HEK293 (cell line): ENCODE data around the gene PYDC1.

ENCODE experiments used
- CTCF ChIA-PET: fragments of 350-600 bp; formaldehyde crosslinking; extraction: SDS; loops from one replicate; lab custom pipeline; 2021; ENCODE audit warnings: antibody characterized with exemption; lab: Yijun Ruan, JAX
- POLR2A ChIA-PET: fragments of 300-600 bp; formaldehyde crosslinking; extraction: SDS; loops from one replicate; lab custom pipeline; 2020; ENCODE audit warnings: antibody characterized with exemption, inconsistent platforms; lab: Yijun Ruan, JAX
- H3K27ac ChIP-seq: fragments of 200-500 bp; sonication (Bioruptor generic); 2 replicates; pipeline ENCODE4 v1.5.1; 2014; ENCODE audit warnings: low read depth, low read length, control low read depth, inconsistent platforms; ENCODE audit errors: extremely low read depth
- H3K36me3 ChIP-seq, 2 experiments: fragments of 200-500 bp in 1 of 2; sonication (Bioruptor generic) in 1 of 2; 1 replicate in 1 of 2; 2 replicates in 1 of 2; pipeline ENCODE4 v1.5.1; 2014 to 2017; ENCODE audit warnings: inconsistent platforms in 2 of 2, low read length in 2 of 2; ENCODE audit not compliant: control insufficient read depth in 2 of 2, insufficient read depth in 1 of 2
- H3K4me1 ChIP-seq: fragments of 200-500 bp; sonication (Bioruptor generic); 2 replicates; pipeline ENCODE4 v1.5.1; 2014; ENCODE audit warnings: mild to moderate bottlenecking, low read length, inconsistent platforms; ENCODE audit not compliant: control insufficient read depth, insufficient read depth
- H3K4me3 ChIP-seq: 2 replicates; pipeline ENCODE4 v1.5.1; 2011; ENCODE audit warnings: low read depth, mild to moderate bottlenecking, control low read depth, low read length, moderate library complexity
- H3K9me3 ChIP-seq: fragments of 200-500 bp; sonication (Bioruptor generic); 2 replicates; pipeline ENCODE4 v1.5.1; 2014; ENCODE audit warnings: low read depth, low read length, inconsistent platforms; ENCODE audit not compliant: control insufficient read depth, insufficient read depth
- BCL11A ChIP-seq: fragments of 450-650 bp; formaldehyde crosslinking; IDR thresholded peaks from 2 replicates; pipeline ENCODE4 v1.5.1; 2016; ENCODE audit warnings: low read depth, missing biosample characterization, missing genetic modification characterization
- EGR2 ChIP-seq: fragments of 450-650 bp; formaldehyde crosslinking; IDR thresholded peaks from 2 replicates; pipeline ENCODE4 v1.5.1; 2016; ENCODE audit warnings: low read depth, missing biosample characterization, missing genetic modification characterization
- KLF10 ChIP-seq: fragments of 450-650 bp; IDR thresholded peaks from 2 replicates; pipeline ENCODE4 v1.5.1; 2018; ENCODE audit warnings: missing biosample characterization, mild to moderate bottlenecking, missing genetic modification characterization
- OSR2 ChIP-seq: fragments of 450-650 bp; formaldehyde crosslinking; IDR thresholded peaks from 2 replicates; pipeline ENCODE4 v1.5.1; 2016; ENCODE audit warnings: missing biosample characterization, missing genetic modification characterization
- REPIN1 ChIP-seq: fragments of 450-650 bp; formaldehyde crosslinking; IDR thresholded peaks from 2 replicates; pipeline ENCODE4 v1.5.1; 2017; ENCODE audit warnings: missing biosample characterization, missing genetic modification characterization, low read depth
- SP7 ChIP-seq: fragments of 450-650 bp; formaldehyde crosslinking; IDR thresholded peaks from 2 replicates; pipeline ENCODE4 v1.5.1; 2016; ENCODE audit warnings: missing biosample characterization, missing genetic modification characterization
- ZBTB1 ChIP-seq: fragments of 450-650 bp; formaldehyde crosslinking; IDR thresholded peaks from 2 replicates; pipeline ENCODE4 v1.5.1; 2016; ENCODE audit warnings: missing biosample characterization, missing genetic modification characterization
- ZIC2 ChIP-seq: fragments of 450-650 bp; formaldehyde crosslinking; IDR thresholded peaks from 2 replicates; pipeline ENCODE4 v1.5.1; 2016; ENCODE audit warnings: missing biosample characterization, missing genetic modification characterization
- ZNF140 ChIP-seq: fragments of 450-650 bp; formaldehyde crosslinking; IDR thresholded peaks from 2 replicates; pipeline ENCODE4 v1.5.1; 2016; ENCODE audit warnings: missing biosample characterization, missing genetic modification characterization
- ZNF146 ChIP-seq: fragments of 450-650 bp; formaldehyde crosslinking; IDR thresholded peaks from 2 replicates; pipeline ENCODE4 v1.5.1; 2016; ENCODE audit warnings: missing biosample characterization, missing genetic modification characterization
- ZNF16 ChIP-seq: fragments of 450-650 bp; formaldehyde crosslinking; IDR thresholded peaks from 2 replicates; pipeline ENCODE4 v1.5.1; 2016; ENCODE audit warnings: low read depth, missing biosample characterization, missing genetic modification characterization
- ZNF184 ChIP-seq: fragments of 450-650 bp; IDR thresholded peaks from 2 replicates; pipeline ENCODE4 v1.5.1; 2018; ENCODE audit warnings: missing biosample characterization, mild to moderate bottlenecking, missing genetic modification characterization
- ZNF248 ChIP-seq: fragments of 450-650 bp; formaldehyde crosslinking; IDR thresholded peaks from 2 replicates; pipeline ENCODE4 v1.5.1; 2017; ENCODE audit warnings: missing biosample characterization, missing genetic modification characterization
- ZNF324 ChIP-seq: fragments of 450-650 bp; formaldehyde crosslinking; IDR thresholded peaks from 2 replicates; pipeline ENCODE4 v1.5.1; 2016; ENCODE audit warnings: missing biosample characterization, missing genetic modification characterization
- ZNF350 ChIP-seq: fragments of 450-650 bp; formaldehyde crosslinking; IDR thresholded peaks from 2 replicates; pipeline ENCODE4 v1.5.0; 2017; ENCODE audit warnings: missing biosample characterization, mild to moderate bottlenecking, missing genetic modification characterization
- ZNF48 ChIP-seq: fragments of 450-650 bp; formaldehyde crosslinking; IDR thresholded peaks from 2 replicates; pipeline ENCODE4 v1.5.1; 2016; ENCODE audit warnings: missing biosample characterization, missing genetic modification characterization
- ZNF571 ChIP-seq: fragments of 450-650 bp; formaldehyde crosslinking; IDR thresholded peaks from 2 replicates; pipeline ENCODE4 v1.5.0; 2017; ENCODE audit warnings: missing biosample characterization, missing genetic modification characterization
- ZNF600 ChIP-seq: fragments of 450-650 bp; formaldehyde crosslinking; IDR thresholded peaks from 2 replicates; pipeline ENCODE4 v1.5.1; 2016; ENCODE audit warnings: missing biosample characterization, missing genetic modification characterization
- ZNF777 ChIP-seq: fragments of 450-650 bp; formaldehyde crosslinking; IDR thresholded peaks from 2 replicates; pipeline ENCODE4 v1.5.1; 2017; ENCODE audit warnings: missing biosample characterization, missing genetic modification characterization, borderline replicate concordance
- ZNF792 ChIP-seq: fragments of 450-650 bp; formaldehyde crosslinking; IDR thresholded peaks from 2 replicates; pipeline ENCODE4 v1.5.1; 2016; ENCODE audit warnings: missing biosample characterization, missing genetic modification characterization
- ZNF830 ChIP-seq: fragments of 450-650 bp; IDR thresholded peaks from 2 replicates; pipeline ENCODE4 v1.5.0; 2018; ENCODE audit warnings: missing biosample characterization, missing genetic modification characterization, low read depth, mild to moderate bottlenecking, moderate library complexity
- ZSCAN16 ChIP-seq: fragments of 450-650 bp; formaldehyde crosslinking; IDR thresholded peaks from 2 replicates; pipeline ENCODE4 v1.5.1; 2016; ENCODE audit warnings: missing biosample characterization, missing genetic modification characterization
- ZSCAN30 ChIP-seq: fragments of 450-650 bp; IDR thresholded peaks from 2 replicates; pipeline ENCODE4 v1.5.1; 2018; ENCODE audit warnings: missing biosample characterization, mild to moderate bottlenecking, missing genetic modification characterization, moderate library complexity
- TF ChIP-seq, protein P1 (sequence below): fragments of 450-650 bp; formaldehyde crosslinking; IDR thresholded peaks from 2 replicates; pipeline ENCODE4 v1.5.1; 2016; ENCODE audit warnings: missing biosample characterization, missing genetic modification characterization
- TF ChIP-seq, protein P2 (sequence below): fragments of 450-650 bp; formaldehyde crosslinking; IDR thresholded peaks from 2 replicates; pipeline ENCODE4 v1.5.1; 2016; ENCODE audit warnings: missing biosample characterization, missing genetic modification characterization
- TF ChIP-seq, protein P3 (sequence below): fragments of 450-650 bp; formaldehyde crosslinking; IDR thresholded peaks from 2 replicates; pipeline ENCODE4 v1.5.1; 2016; ENCODE audit warnings: missing biosample characterization, missing genetic modification characterization
- TF ChIP-seq, protein P4 (sequence below): fragments of 450-650 bp; formaldehyde crosslinking; IDR thresholded peaks from 2 replicates; pipeline ENCODE4 v1.5.1; 2016; ENCODE audit warnings: missing biosample characterization, missing genetic modification characterization
- TF ChIP-seq, protein P5 (sequence below): fragments of 450-650 bp; formaldehyde crosslinking; IDR thresholded peaks from 2 replicates; pipeline ENCODE4 v1.5.1; 2016; ENCODE audit warnings: missing biosample characterization, missing genetic modification characterization, low read depth

Gene PYDC1

DNA sequence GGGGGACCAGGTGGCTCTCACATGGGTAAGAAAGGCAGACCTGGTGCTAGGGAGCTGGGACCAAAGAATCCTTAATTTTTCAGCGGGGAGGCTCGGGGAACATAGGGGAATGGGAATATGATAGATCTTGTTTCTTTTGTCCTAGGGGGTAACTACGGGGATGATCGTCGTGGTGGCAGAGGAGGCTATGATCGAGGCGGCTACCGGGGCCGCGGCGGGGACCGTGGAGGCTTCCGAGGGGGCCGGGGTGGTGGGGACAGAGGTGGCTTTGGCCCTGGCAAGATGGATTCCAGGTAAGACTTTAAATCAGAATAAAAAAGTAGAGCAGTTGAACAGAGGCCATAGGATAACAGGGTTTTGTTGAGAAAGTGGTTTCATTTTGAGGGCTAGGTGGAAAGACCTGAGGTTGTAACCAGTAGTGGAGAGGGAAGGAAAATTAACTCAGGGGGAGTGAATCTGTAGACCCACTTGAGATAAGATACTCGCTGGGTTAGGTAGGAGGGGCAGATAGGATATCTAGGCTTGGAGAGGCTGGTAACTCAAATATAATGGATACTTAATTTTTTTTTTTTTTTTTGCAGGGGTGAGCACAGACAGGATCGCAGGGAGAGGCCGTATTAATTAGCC, 26.0 kb downstream of the PYDC1 start:
- no peaks in the 10 kb centered on the region for H3K9me3 ChIP-seq
- peaks cover 87 to 100% of the 10 kb centered on the region in 2 experiments for H3K36me3 ChIP-seq
- TF ChIP-seq KLF10 (tag by site-specific recombination) (no peak), ZNF350 (tag by site-specific recombination) (no peak), ZSCAN30 (tag by site-specific recombination) (no peak), ZBTB1 (no peak), EGR2 (no peak), SP7 (no peak), ZIC2 (no peak), REPIN1 (tag by site-specific recombination) (no peak), ZNF48 (no peak), ZNF248 (tag by site-specific recombination) (no peak), BCL11A (tag by site-specific recombination) (no peak), ZNF146 (tag by site-specific recombination) (no peak), ZNF600 (tag by site-specific recombination) (no peak), OSR2 (tag by site-specific recombination) (no peak), ZSCAN16 (tag by site-specific recombination) (no peak), ZNF830 (tag by site-specific recombination) (no peak)
- TF ChIP-seq, protein P1, sequence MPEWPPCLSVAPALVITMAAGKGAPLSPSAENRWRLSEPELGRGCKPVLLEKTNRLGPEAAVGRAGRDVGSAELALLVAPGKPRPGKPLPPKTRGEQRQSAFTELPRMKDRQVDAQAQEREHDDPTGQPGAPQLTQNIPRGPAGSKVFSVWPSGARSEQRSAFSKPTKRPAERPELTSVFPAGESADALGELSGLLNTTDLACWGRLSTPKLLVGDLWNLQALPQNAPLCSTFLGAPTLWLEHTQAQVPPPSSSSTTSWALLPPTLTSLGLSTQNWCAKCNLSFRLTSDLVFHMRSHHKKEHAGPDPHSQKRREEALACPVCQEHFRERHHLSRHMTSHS (tag by site-specific recombination), result no peak
- TF ChIP-seq, protein P2, sequence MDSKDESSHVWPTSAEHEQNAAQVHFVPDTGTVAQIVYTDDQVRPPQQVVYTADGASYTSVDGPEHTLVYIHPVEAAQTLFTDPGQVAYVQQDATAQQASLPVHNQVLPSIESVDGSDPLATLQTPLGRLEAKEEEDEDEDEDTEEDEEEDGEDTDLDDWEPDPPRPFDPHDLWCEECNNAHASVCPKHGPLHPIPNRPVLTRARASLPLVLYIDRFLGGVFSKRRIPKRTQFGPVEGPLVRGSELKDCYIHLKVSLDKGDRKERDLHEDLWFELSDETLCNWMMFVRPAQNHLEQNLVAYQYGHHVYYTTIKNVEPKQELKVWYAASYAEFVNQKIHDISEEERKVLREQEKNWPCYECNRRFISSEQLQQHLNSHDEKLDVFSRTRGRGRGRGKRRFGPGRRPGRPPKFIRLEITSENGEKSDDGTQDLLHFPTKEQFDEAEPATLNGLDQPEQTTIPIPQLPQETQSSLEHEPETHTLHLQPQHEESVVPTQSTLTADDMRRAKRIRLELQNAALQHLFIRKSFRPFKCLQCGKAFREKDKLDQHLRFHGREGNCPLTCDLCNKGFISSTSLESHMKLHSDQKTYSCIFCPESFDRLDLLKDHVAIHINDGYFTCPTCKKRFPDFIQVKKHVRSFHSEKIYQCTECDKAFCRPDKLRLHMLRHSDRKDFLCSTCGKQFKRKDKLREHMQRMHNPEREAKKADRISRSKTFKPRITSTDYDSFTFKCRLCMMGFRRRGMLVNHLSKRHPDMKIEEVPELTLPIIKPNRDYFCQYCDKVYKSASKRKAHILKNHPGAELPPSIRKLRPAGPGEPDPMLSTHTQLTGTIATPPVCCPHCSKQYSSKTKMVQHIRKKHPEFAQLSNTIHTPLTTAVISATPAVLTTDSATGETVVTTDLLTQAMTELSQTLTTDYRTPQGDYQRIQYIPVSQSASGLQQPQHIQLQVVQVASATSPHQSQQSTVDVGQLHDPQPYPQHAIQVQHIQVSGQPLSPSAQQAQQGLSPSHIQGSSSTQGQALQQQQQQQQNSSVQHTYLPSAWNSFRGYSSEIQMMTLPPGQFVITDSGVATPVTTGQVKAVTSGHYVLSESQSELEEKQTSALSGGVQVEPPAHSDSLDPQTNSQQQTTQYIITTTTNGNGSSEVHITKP, result no peak
- TF ChIP-seq, protein P3, sequence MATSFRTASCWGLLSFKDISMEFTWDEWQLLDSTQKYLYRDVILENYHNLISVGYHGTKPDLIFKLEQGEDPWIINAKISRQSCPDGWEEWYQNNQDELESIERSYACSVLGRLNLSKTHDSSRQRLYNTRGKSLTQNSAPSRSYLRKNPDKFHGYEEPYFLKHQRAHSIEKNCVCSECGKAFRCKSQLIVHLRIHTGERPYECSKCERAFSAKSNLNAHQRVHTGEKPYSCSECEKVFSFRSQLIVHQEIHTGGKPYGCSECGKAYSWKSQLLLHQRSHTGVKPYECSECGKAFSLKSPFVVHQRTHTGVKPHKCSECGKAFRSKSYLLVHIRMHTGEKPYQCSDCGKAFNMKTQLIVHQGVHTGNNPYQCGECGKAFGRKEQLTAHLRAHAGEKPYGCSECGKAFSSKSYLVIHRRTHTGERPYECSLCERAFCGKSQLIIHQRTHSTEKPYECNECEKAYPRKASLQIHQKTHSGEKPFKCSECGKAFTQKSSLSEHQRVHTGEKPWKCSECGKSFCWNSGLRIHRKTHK (tag by site-specific recombination), result no peak
- no peak overlapping the region for H3K4me3 ChIP-seq
- no peaks in the 10 kb centered on the region for H3K4me1 ChIP-seq
- ChIA-PET CTCF (interaction anchor here (0.6 kb wide), 1 partner anchor 683 kb away, joined by 3 read pairs; the partner anchor contains the start of gene ZNF267), POLR2A (interaction anchor here (0.8 to 3.1 kb wide), 3 partner anchors 10 to 74 kb away, joined by 3 to 25 read pairs (median 6); partner anchors contain the start of genes FUS and KAT8)
- no peak overlapping the region for H3K27ac ChIP-seq

DNA sequence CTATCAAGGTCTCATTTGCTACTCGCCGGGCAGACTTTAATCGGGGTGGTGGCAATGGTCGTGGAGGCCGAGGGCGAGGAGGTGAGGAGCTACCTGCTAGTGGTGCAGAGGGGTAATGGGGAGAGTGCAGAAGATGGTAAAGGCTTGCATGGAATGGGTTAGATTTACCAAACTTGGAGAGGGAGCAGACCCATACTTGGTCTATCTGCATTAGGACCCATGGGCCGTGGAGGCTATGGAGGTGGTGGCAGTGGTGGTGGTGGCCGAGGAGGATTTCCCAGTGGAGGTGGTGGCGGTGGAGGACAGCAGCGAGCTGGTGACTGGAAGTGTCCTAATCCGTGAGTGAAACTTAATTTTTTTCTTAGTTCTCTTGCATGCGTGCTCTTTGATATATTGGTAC, 26.9 kb downstream of the PYDC1 start:
- POLR2A ChIA-PET, result interaction anchor here (0.9 to 3.1 kb wide), 4 partner anchors 10 to 48 kb away, joined by 4 to 25 read pairs (median 6); partner anchors contain the start of genes FUS and PYCARD
- CTCF ChIA-PET, result interaction anchor here (0.6 to 0.8 kb wide), 2 partner anchors 8 to 684 kb away, joined by 3 read pairs; partner anchors contain the start of gene ZNF267
- H3K27ac ChIP-seq, result no peak overlapping the region

More for the DNA sequence above, 26.9 kb downstream of the PYDC1 start:
- Histone ChIP-seq H3K36me3 (peaks cover 87 to 100% of the 10 kb centered on the region in 2 experiments), H3K9me3 (no peaks in the 10 kb centered on the region), H3K4me3 (no peak overlapping the region), H3K4me1 (no peaks in the 10 kb centered on the region)
- TF ChIP-seq ZNF140 (tag by site-specific recombination), result no peak
- no peak for TF ChIP-seq ZNF571
- TF ChIP-seq, protein P4, sequence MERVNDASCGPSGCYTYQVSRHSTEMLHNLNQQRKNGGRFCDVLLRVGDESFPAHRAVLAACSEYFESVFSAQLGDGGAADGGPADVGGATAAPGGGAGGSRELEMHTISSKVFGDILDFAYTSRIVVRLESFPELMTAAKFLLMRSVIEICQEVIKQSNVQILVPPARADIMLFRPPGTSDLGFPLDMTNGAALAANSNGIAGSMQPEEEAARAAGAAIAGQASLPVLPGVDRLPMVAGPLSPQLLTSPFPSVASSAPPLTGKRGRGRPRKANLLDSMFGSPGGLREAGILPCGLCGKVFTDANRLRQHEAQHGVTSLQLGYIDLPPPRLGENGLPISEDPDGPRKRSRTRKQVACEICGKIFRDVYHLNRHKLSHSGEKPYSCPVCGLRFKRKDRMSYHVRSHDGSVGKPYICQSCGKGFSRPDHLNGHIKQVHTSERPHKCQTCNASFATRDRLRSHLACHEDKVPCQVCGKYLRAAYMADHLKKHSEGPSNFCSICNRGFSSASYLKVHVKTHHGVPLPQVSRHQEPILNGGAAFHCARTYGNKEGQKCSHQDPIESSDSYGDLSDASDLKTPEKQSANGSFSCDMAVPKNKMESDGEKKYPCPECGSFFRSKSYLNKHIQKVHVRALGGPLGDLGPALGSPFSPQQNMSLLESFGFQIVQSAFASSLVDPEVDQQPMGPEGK (tag by site-specific recombination), result no peak
- no peak for TF ChIP-seq ZNF16 (tag by site-specific recombination)
- no peak for TF ChIP-seq ZNF184
- TF ChIP-seq ZNF324 (tag by site-specific recombination), result no peak
- no peak for TF ChIP-seq ZNF792 (tag by site-specific recombination)
- no peak for TF ChIP-seq ZNF777
- TF ChIP-seq, protein P5, sequence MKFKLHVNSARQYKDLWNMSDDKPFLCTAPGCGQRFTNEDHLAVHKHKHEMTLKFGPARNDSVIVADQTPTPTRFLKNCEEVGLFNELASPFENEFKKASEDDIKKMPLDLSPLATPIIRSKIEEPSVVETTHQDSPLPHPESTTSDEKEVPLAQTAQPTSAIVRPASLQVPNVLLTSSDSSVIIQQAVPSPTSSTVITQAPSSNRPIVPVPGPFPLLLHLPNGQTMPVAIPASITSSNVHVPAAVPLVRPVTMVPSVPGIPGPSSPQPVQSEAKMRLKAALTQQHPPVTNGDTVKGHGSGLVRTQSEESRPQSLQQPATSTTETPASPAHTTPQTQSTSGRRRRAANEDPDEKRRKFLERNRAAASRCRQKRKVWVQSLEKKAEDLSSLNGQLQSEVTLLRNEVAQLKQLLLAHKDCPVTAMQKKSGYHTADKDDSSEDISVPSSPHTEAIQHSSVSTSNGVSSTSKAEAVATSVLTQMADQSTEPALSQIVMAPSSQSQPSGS (tag by site-specific recombination), result no peak
